Panc1 (cell line): Measurements from ENCODE around the gene CNOT6L. TPM values are rescaled to one million over a fixed set of nuclear protein-coding genes. Genes with fewer than 3 reads are reported as not detected.
A peak's percentile ranks its signal among the peaks of the same experiment; 100 is the strongest.
"Not testable (repeated sequence)": the region's sequence is repeated elsewhere in the genome, so short reads cannot be mapped to it uniquely, and the experiment has no call there.

Experiments used
- ATAC-seq: fragments of 200-7000 bp; cut with Tn5 transposase; 2 replicates; pipeline ENCODE4 v1.9.1; 2020; ENCODE audit warnings: mild to moderate bottlenecking, moderate library complexity
- Bru-seq: library from RNA; stranded (reverse); fragments of 400-500 nt; gene quantifications from one replicate; lab custom pipeline; 2021; lab: Mats Ljungman, UMichigan
- BruChase-seq, 2 experiments: library from RNA; stranded (reverse); fragments of 400-500 nt; gene quantifications; one replicate each; lab custom pipeline; 2021; lab: Mats Ljungman, UMichigan
- BruUV-seq: library from RNA; stranded (reverse); fragments of 400-500 nt; replicated peaks from 2 replicates; lab custom pipeline; 2021; lab: Mats Ljungman, UMichigan
- CTCF ChIA-PET: fragments of 300-600 bp; sonication (Branson Sonifier 250); formaldehyde crosslinking; loops from one replicate; lab custom pipeline; 2022; ENCODE audit warnings: antibody characterized with exemption; lab: Charles Lee
- POLR2A ChIA-PET: fragments of 300-600 bp; sonication (Branson Sonifier 250); formaldehyde crosslinking; loops from one replicate; lab custom pipeline; 2022; ENCODE audit warnings: antibody characterized with exemption; lab: Charles Lee
- DNase-seq: peaks from one replicate; pipeline ENCODE4 v3.0.0-alpha.2; 2010; ENCODE audit warnings: low read depth, low spot score
- H3K27ac ChIP-seq: 2 replicates; pipeline ENCODE4 v1.5.1; 2011; ENCODE audit warnings: mild to moderate bottlenecking, low read length, inconsistent platforms
- H3K27me3 ChIP-seq: fragments of 200-500 bp; sonication (Bioruptor generic); 2 replicates; pipeline ENCODE4 v1.6.0; 2014; ENCODE audit warnings: low read length, inconsistent platforms; ENCODE audit not compliant: control insufficient read depth, insufficient read depth
- H3K36me3 ChIP-seq: fragments of 200-500 bp; sonication (Bioruptor generic); 2 replicates; pipeline ENCODE4 v1.5.1; 2014; ENCODE audit warnings: inconsistent platforms, mild to moderate bottlenecking, low read length, moderate library complexity; ENCODE audit not compliant: control insufficient read depth, insufficient read depth
- H3K4me1 ChIP-seq: 2 replicates; pipeline ENCODE4 v1.5.1; 2011; ENCODE audit warnings: inconsistent platforms, mild to moderate bottlenecking, low read length, moderate library complexity; ENCODE audit not compliant: control insufficient read depth, insufficient read depth
- H3K4me3 ChIP-seq, 2 experiments: 2 replicates each; pipeline ENCODE4 v1.5.1; 2011 to 2012; ENCODE audit warnings: low read depth in 2 of 2, low read length in 2 of 2, mild to moderate bottlenecking in 2 of 2, inconsistent platforms in 1 of 2, moderate library complexity in 1 of 2
- H3K9me3 ChIP-seq: fragments of 200-500 bp; sonication (Bioruptor generic); 2 replicates; pipeline ENCODE4 v1.5.1; 2014; ENCODE audit warnings: low read depth, mild to moderate bottlenecking, inconsistent platforms, low read length, moderate library complexity; ENCODE audit not compliant: control insufficient read depth, insufficient read depth
- POLR2AphosphoS5 ChIP-seq: IDR thresholded peaks from 2 replicates; pipeline ENCODE4 v1.6.1; 2012; ENCODE audit warnings: mild to moderate bottlenecking, low read depth, low read length, moderate library complexity
- REST ChIP-seq, 2 experiments: IDR thresholded peaks; 2 replicates each; pipeline ENCODE4 v1.6.1; 2011 to 2012; ENCODE audit warnings: low read depth in 2 of 2, control low read depth in 1 of 2, low read length in 1 of 2, mild to moderate bottlenecking in 1 of 2, moderate library complexity in 1 of 2; ENCODE audit not compliant: insufficient read depth in 1 of 2
- SIN3A ChIP-seq: IDR thresholded peaks from 2 replicates; pipeline ENCODE4 v1.6.1; 2012; ENCODE audit warnings: low read depth, mild to moderate bottlenecking, low read length, moderate library complexity, borderline replicate concordance; ENCODE audit not compliant: insufficient read depth
- TCF7L2 ChIP-seq: IDR thresholded peaks from 2 replicates; pipeline ENCODE4 v1.6.1; 2011; ENCODE audit warnings: mild to moderate bottlenecking, low read depth, low read length, inconsistent platforms
- in situ Hi-C: cut with HindIII; loops from 2 replicates; pipeline ENCODE4 v1.10.0; 2016; ENCODE audit warnings: low sequenced_read_pairs, low pct_unique_long_range_greater_than_20kb
- intact Hi-C: fragments of 100-400 bp; cut with micrococcal nuclease; formaldehyde crosslinking; loops from one replicate; pipeline ENCODE4 v1.10.0; 2022; ENCODE audit not compliant: unreplicated experiment
- long read RNA-seq: library from polyadenylated mRNA; unstranded; transcript quantifications from one replicate; pipeline ENCODE4 v2.0.0, GENCODE V29; 2021; ENCODE audit not compliant: unreplicated experiment
- polyA plus RNA-seq: library from polyadenylated mRNA; unstranded; fragments of >200 nt; gene quantifications from one replicate; pipeline ENCODE4 v1.2.1, GENCODE V29; 2012; ENCODE audit warnings: missing spikeins; ENCODE audit not compliant: insufficient read length
- total RNA-seq: library from RNA; stranded (reverse); gene quantifications from one replicate; pipeline ENCODE4 v1.2.1, GENCODE V29; 2021; ENCODE audit not compliant: unreplicated experiment
- TF ChIP-seq, protein P1 (sequence below): fragments of 450-650 bp; IDR thresholded peaks from 2 replicates; pipeline ENCODE4 v1.5.1; 2017; ENCODE audit warnings: mild to moderate bottlenecking

CNOT6L gene
- total RNA-seq = 18.3 TPM
- polyA plus RNA-seq = 3.8 TPM
- percentile 70 among the genes with signal in this experiment for Bru-seq, nascent RNA
- BruChase-seq, experiment 1, labeled RNA remaining after a 2-hour chase = percentile 63 among the genes with signal in this experiment
- percentile 62 among the genes with signal in this experiment for BruChase-seq, experiment 2, labeled RNA remaining after a 6-hour chase
- long read RNA-seq, transcript CNOT6L-206 (12 exons, 1,890 nt) = major isoform, 8 of 18 reads
- long read RNA-seq, partial matches to known transcripts = 2 of 18 reads
- long read RNA-seq, other reads (novel, unspliced or antisense) = 8 of 18 reads

DNA sequence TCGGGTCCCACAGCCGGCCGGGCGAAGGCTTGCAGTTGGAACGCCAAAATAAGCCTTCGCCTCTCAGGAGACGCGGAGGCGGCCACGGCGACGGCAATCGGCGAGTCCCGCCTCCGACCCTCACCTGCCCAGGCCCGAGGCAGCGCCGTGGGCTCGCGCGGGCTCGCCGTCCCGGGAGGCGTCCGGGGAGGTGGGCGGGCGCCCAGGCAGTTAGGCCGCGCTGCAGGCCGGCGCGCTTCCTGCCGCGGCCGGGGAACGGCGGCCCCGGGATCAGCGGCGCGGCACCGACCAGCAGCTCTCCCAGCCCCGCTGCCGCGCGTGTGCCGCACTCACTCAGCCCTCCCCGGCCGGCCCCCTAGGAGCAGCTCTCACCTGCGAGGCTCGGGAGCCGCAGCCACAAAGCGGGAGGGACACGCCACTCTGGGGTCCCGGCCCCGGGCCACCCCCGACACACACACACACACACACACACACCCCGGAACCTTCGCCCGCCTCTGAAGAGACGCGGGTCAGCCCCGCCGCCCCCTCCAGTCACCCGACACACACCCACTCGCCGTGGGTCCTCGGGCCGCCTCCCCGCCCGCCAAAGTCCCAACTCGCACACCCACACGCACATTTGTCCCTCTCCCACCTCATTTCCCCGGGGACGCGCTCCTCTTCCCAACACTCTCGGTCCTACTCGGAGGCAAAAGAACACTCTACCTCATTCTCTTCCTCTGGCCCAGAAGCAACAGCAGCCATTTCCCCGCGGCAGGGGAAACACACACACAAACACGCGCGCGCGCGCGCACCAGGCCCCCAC, at the start of gene CNOT6L:
TSS of gene CNOT6L (minus strand) at position 767 of the 802 bp plus-strand sequence. CDS start at position 707, 60 bp downstream.
- DNase-seq (no peak), ATAC-seq (peak; percentile 70)
- H3K4me1 ChIP-seq = peaks cover 13% of the 10 kb centered on the region
- no peaks in the 10 kb centered on the region for H3K27me3 ChIP-seq
- no peaks in the 10 kb centered on the region; the same call in 1 of the 2 replicates for H3K36me3 ChIP-seq
- BruUV-seq = no TSS peak
- in situ Hi-C loops = no loop called here
- ChIA-PET POLR2A (interaction anchor here (0.7 kb wide), 1 partner anchor 715 kb away, joined by 4 read pairs; no protein-coding TSS in a partner anchor), CTCF (no interaction called here)
- no peaks in the 10 kb centered on the region for H3K9me3 ChIP-seq
- H3K27ac ChIP-seq = peak within 1 kb of the TSS; percentile 83
- peak within 1 kb of the TSS; percentile 79 to 82 for H3K4me3 ChIP-seq
- TF ChIP-seq REST (IDR thresholded peaks at IDR 0.05; ENCODE audit: insufficient read depth in 1 of 2, low read depth in 2 of 2, low read length in 1 of 2) (no peak), SIN3A (no peak), TCF7L2 (no peak; the same call in 1 of the 2 replicates), POLR2AphosphoS5 (no peak)
- TF ChIP-seq, protein P1, sequence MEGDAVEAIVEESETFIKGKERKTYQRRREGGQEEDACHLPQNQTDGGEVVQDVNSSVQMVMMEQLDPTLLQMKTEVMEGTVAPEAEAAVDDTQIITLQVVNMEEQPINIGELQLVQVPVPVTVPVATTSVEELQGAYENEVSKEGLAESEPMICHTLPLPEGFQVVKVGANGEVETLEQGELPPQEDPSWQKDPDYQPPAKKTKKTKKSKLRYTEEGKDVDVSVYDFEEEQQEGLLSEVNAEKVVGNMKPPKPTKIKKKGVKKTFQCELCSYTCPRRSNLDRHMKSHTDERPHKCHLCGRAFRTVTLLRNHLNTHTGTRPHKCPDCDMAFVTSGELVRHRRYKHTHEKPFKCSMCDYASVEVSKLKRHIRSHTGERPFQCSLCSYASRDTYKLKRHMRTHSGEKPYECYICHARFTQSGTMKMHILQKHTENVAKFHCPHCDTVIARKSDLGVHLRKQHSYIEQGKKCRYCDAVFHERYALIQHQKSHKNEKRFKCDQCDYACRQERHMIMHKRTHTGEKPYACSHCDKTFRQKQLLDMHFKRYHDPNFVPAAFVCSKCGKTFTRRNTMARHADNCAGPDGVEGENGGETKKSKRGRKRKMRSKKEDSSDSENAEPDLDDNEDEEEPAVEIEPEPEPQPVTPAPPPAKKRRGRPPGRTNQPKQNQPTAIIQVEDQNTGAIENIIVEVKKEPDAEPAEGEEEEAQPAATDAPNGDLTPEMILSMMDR = no peak
- intact Hi-C loops = no loop called here

GRCh38 chr4:77865259-77865658, 46.1 kb upstream of the CNOT6L start:
- no peak overlapping the region for H3K4me3 ChIP-seq
- no TSS peak for BruUV-seq
- ChIA-PET CTCF (no interaction called here), POLR2A (no interaction called here)
- no peak for TF ChIP-seq SIN3A
- no peak for TF ChIP-seq TCF7L2
- TF ChIP-seq POLR2AphosphoS5 = no peak
- TF ChIP-seq REST (IDR thresholded peaks at IDR 0.05; ENCODE audit: insufficient read depth in 1 of 2, low read depth in 2 of 2, low read length in 1 of 2) = no peak
- TF ChIP-seq, protein P1 = no peak
- no peak overlapping the region for H3K27ac ChIP-seq
- no peaks in the 10 kb centered on the region for H3K27me3 ChIP-seq
- H3K9me3 ChIP-seq = no peaks in the 10 kb centered on the region
- no peaks in the 10 kb centered on the region; the same call in 1 of the 2 replicates for H3K36me3 ChIP-seq
- DNase-seq (no peak), ATAC-seq (no peak)
- intact Hi-C loops = no loop called here
- H3K4me1 ChIP-seq = no peaks in the 10 kb centered on the region
- in situ Hi-C loops = no loop called here

DNA sequence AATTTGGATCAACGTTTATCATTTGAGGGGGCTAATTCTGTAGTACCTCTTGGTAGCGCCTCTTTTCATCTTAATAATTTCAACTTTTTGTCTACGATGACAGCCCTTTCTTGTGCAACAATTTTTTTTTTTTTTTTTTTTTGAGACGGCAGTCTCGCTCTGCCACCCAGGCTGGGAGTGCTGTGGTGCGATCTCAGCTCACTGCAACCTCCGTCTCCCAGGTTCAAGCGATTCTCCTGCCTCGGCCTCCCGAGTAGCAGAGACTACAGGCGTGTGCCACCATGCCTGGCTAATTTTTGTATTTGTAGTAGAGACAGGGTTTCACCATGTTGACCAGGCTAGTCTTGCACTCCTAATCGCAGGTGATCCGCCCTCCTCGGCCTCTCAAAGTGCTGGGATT, 44.2 kb upstream of the CNOT6L start:
- BruUV-seq, DNase-seq, H3K36me3 ChIP-seq, CTCF ChIA-PET, in situ Hi-C loops, H3K4me1 ChIP-seq, ATAC-seq, intact Hi-C loops, H3K9me3 ChIP-seq, H3K27me3 ChIP-seq: not testable (repeated sequence)
- peak overlapping the region; percentile 97 for H3K27ac ChIP-seq
- POLR2A ChIA-PET = interaction anchor here (0.6 kb wide), 1 partner anchor 703 kb away, joined by 3 read pairs; no protein-coding TSS in a partner anchor
- H3K4me3 ChIP-seq = peak overlapping the region; percentile 85 to 88
